GM20431 (cell line): ENCODE data around the gene EFNA4.

ENCODE experiments used
- in situ Hi-C: fragments of 300-500 bp; cut with MseI, MboI; formaldehyde crosslinking; loops from one replicate; pipeline ENCODE4 v1.15.0; 2020; ENCODE audit warnings: low sequenced_read_pairs; ENCODE audit not compliant: unreplicated experiment

The EFNA4 gene

GRCh38 chr1:155032886-155033285 lies 30.7 kb upstream of the EFNA4 start:
- in situ Hi-C loops = no loop called here

GRCh38 chr1:155033524-155033923 lies 30.0 kb upstream of the EFNA4 start, which contains the start of the genes DCST1 and DCST2:
DCST1 (plus strand) TSS chr1:155033824; CDS start chr1:155034037, 213 bp downstream.
DCST2 (minus strand) TSS chr1:155033781; CDS start chr1:155033701, 80 bp downstream.
- in situ Hi-C loops = no loop called here

GRCh38 chr1:155034318-155035208 lies 29.0 kb upstream of the EFNA4 start:
- in situ Hi-C loops = no loop called here

GRCh38 chr1:155035936-155036335 lies 27.6 kb upstream of the EFNA4 start:
- in situ Hi-C loops = no loop called here

- in situ Hi-C loops = no loop called here
Measured at GRCh38 chr1:155037043-155037442, 26.5 kb upstream of the EFNA4 start.

GRCh38 chr1:155037851-155038441 lies 25.6 kb upstream of the EFNA4 start:
- in situ Hi-C loops = no loop called here

- in situ Hi-C loops = no loop called here
Measured at GRCh38 chr1:155038602-155039307, 24.8 kb upstream of the EFNA4 start.

- in situ Hi-C loops = no loop called here
Measured at GRCh38 chr1:155039308-155039669, 24.3 kb upstream of the EFNA4 start.

GRCh38 chr1:155040358-155041093 lies 23.0 kb upstream of the EFNA4 start:
- in situ Hi-C loops = no loop called here

- in situ Hi-C loops = no loop called here
Measured at GRCh38 chr1:155042789-155043188, 20.8 kb upstream of the EFNA4 start.

GRCh38 chr1:155043301-155043702 lies 20.2 kb upstream of the EFNA4 start:
- in situ Hi-C loops = no loop called here

- in situ Hi-C loops = no loop called here
Measured at GRCh38 chr1:155043793-155044192, 19.7 kb upstream of the EFNA4 start.

- in situ Hi-C loops = no loop called here
Measured at GRCh38 chr1:155044365-155044764, 19.2 kb upstream of the EFNA4 start.

GRCh38 chr1:155044812-155045657 lies 18.5 kb upstream of the EFNA4 start:
- in situ Hi-C loops = no loop called here

- in situ Hi-C loops = no loop called here
Measured at GRCh38 chr1:155048449-155049334, 14.8 kb upstream of the EFNA4 start.

GRCh38 chr1:155049651-155050559 lies 13.6 kb upstream of the EFNA4 start:
- in situ Hi-C loops = no loop called here

GRCh38 chr1:155050560-155051341 lies 12.8 kb upstream of the EFNA4 start, which contains the start of gene ADAM15:
ADAM15 (plus strand) TSS chr1:155051316; CDS start chr1:155051387, 71 bp downstream.
- in situ Hi-C loops = no loop called here
